GM12878 (cell line): ENCODE measurements around the gene DRC1. TPM values are rescaled to one million over a fixed set of nuclear protein-coding genes. Genes with fewer than 3 reads are reported as not detected.

Experiments used
- CUX1 ChIP-seq: IDR thresholded peaks from 2 replicates; pipeline ENCODE4 v1.6.1; 2012; ENCODE audit warnings: improper control_type of control experiment, low read depth, low read length; ENCODE audit not compliant: insufficient replicate concordance
- PKNOX1 ChIP-seq: fragments of 450-650 bp; IDR thresholded peaks from 2 replicates; pipeline ENCODE4 v1.6.1; 2016; ENCODE audit warnings: mild to moderate bottlenecking
- SMAD1 ChIP-seq: fragments of 450-650 bp; IDR thresholded peaks from 2 replicates; pipeline ENCODE4 v1.6.1; 2018; ENCODE audit warnings: mild to moderate bottlenecking, low read depth; ENCODE audit not compliant: partially characterized antibody
- ZNF592 ChIP-seq: fragments of 450-650 bp; IDR thresholded peaks from 2 replicates; pipeline ENCODE4 v1.6.1; 2017; ENCODE audit warnings: mild to moderate bottlenecking, moderate library complexity
- ZSCAN29 ChIP-seq: fragments of 450-650 bp; IDR thresholded peaks from 2 replicates; pipeline ENCODE4 v1.6.1; 2017; ENCODE audit warnings: mild to moderate bottlenecking, moderate library complexity
- polyA plus RNA-seq, 11 experiments: library from polyadenylated mRNA; depleted of rRNA in 4 of 11; unstranded in 6 of 11; stranded (reverse) in 5 of 11; fragments of >200 nt; fragmentation: Nextera tagmentation in 4 of 11; fragmentation: Illumina TruSeq in 1 of 11; extraction: Ambion mirVana in 4 of 11; extraction: Trizol in 1 of 11; gene quantifications; 1 replicate in 1 of 11; 2 replicates in 10 of 11; pipeline versions ENCODE4 v1.2.1 to v1.2.3, GENCODE V29; 2011 to 2016; ENCODE audit warnings: inconsistent platforms in 2 of 11, missing spikeins in 2 of 11, low read depth in 1 of 11
- total RNA-seq, 4 experiments: library from RNA; depleted of rRNA in 3 of 4; stranded (reverse); fragments of >200 nt in 3 of 4; fragmentation: Illumina TruSeq in 1 of 4; extraction: Trizol in 1 of 4; gene quantifications; 2 replicates each; pipeline versions ENCODE4 v1.2.1 to v1.2.3, GENCODE V29; 2013 to 2021

Gene DRC1
- total and polyA plus RNA-seq, 10 of the 15 experiments (the other 5 are each of a cell fraction or from before 2014, with no cell fraction given): 0.03 TPM; not detected in 9

GRCh38 chr2:26355038-26355995, 46.4 kb upstream of the DRC1 start (continued):
- TF ChIP-seq PKNOX1: no peak
- TF ChIP-seq ZSCAN29: no peak
- no peak for TF ChIP-seq ZNF592
- TF ChIP-seq CUX1: no peak
- no peak for TF ChIP-seq SMAD1
- TF ChIP-seq, all 136 proteins: peak for 0
